GM12878 (cell line): ENCODE measurements around the gene CCDC47.

Experiments
- ATF2 ChIP-seq: IDR thresholded peaks from 2 replicates; pipeline ENCODE4 v1.6.1; 2012; ENCODE audit warnings: low read length, inconsistent platforms
- BACH1 ChIP-seq: fragments of 450-650 bp; IDR thresholded peaks from 2 replicates; pipeline ENCODE4 v1.6.1; 2017; ENCODE audit warnings: mild to moderate bottlenecking, borderline replicate concordance
- BRCA1 ChIP-seq: IDR thresholded peaks from 2 replicates; pipeline ENCODE4 v1.6.1; 2011; ENCODE audit warnings: low read depth, low read length, improper control_type of control experiment
- HDGF ChIP-seq: fragments of 450-650 bp; IDR thresholded peaks from 2 replicates; pipeline ENCODE4 v1.6.1; 2016; ENCODE audit warnings: antibody characterized with exemption
- NRF1 ChIP-seq: conservative IDR thresholded peaks from 2 replicates; pipeline ENCODE4 v1.6.1; 2011; ENCODE audit warnings: mild to moderate bottlenecking, low read depth, low read length, improper control_type of control experiment
- PAX5 ChIP-seq: IDR thresholded peaks from 2 replicates; pipeline ENCODE4 v1.6.1; 2011; ENCODE audit warnings: low read depth, low read length, borderline replicate concordance
- POLR2AphosphoS5 ChIP-seq: IDR thresholded peaks from 2 replicates; pipeline ENCODE4 v1.6.1; 2011; ENCODE audit warnings: mild to moderate bottlenecking, low read length, inconsistent platforms
- RAD21 ChIP-seq: IDR thresholded peaks from 2 replicates; pipeline ENCODE4 v1.6.1; 2011; ENCODE audit warnings: mild to moderate bottlenecking, low read depth, low read length, moderate library complexity; ENCODE audit not compliant: insufficient read depth
- REST ChIP-seq: IDR thresholded peaks from 2 replicates; pipeline ENCODE4 v1.6.1; 2012; ENCODE audit warnings: mild to moderate bottlenecking, low read depth, low read length
- SMC3 ChIP-seq: IDR thresholded peaks from 2 replicates; pipeline ENCODE4 v1.6.1; 2011; ENCODE audit warnings: low read length, improper control_type of control experiment, borderline replicate concordance
- USF1 ChIP-seq: IDR thresholded peaks from 2 replicates; pipeline ENCODE4 v1.6.1; 2011; ENCODE audit warnings: borderline replicate concordance, low read depth, mild to moderate bottlenecking, moderate library complexity, mixed read lengths, low read length; ENCODE audit not compliant: insufficient read depth; ENCODE audit errors: extremely low read length
- USF2 ChIP-seq: IDR thresholded peaks from 2 replicates; pipeline ENCODE4 v1.6.1; 2011; ENCODE audit warnings: low read depth, low read length, improper control_type of control experiment, borderline replicate concordance

- TF ChIP-seq BACH1 (no peak), SMC3 (no peak), RAD21 (no peak), USF2 (no peak), BRCA1 (no peak), ATF2 (no peak), POLR2AphosphoS5 (no peak), HDGF (no peak), NRF1 (no peak), REST (no peak), USF1 (no peak), PAX5 (no peak)
These were observed 48.4 kb upstream of the CCDC47 start for GRCh38 chr17:63821804-63822203.
